Measurements from ENCODE around the gene ELP6. TPM values are rescaled to one million over a fixed set of nuclear protein-coding genes. Genes with fewer than 3 reads are reported as not detected.

Gene ELP6
- total RNA-seq, 3 donors from 2014 or later: 21.8 to 28.5 (median 22.3) TPM

GRCh38 chr3:47536221-47536891, 22.8 kb upstream of the ELP6 start:
- Histone ChIP-seq H3K27me3 (no peaks in the 10 kb centered on the region), H3K4me1 (no peaks in the 10 kb centered on the region), H3K9me3 (no peaks in the 10 kb centered on the region), H3K36me3 (no peaks in the 10 kb centered on the region), H3K27ac (no peak overlapping the region), H3K4me3 (no peak overlapping the region)
- intact Hi-C loops (cut with DNase I; ENCODE audit: low total_unique reads): no loop called here
- no peak for DNase-seq (ENCODE audit: low spot score in 2 of 2)
- TF ChIP-seq POLR2AphosphoS5 (IDR thresholded peaks at IDR 0.05): no peak
- TF ChIP-seq, protein P1, sequence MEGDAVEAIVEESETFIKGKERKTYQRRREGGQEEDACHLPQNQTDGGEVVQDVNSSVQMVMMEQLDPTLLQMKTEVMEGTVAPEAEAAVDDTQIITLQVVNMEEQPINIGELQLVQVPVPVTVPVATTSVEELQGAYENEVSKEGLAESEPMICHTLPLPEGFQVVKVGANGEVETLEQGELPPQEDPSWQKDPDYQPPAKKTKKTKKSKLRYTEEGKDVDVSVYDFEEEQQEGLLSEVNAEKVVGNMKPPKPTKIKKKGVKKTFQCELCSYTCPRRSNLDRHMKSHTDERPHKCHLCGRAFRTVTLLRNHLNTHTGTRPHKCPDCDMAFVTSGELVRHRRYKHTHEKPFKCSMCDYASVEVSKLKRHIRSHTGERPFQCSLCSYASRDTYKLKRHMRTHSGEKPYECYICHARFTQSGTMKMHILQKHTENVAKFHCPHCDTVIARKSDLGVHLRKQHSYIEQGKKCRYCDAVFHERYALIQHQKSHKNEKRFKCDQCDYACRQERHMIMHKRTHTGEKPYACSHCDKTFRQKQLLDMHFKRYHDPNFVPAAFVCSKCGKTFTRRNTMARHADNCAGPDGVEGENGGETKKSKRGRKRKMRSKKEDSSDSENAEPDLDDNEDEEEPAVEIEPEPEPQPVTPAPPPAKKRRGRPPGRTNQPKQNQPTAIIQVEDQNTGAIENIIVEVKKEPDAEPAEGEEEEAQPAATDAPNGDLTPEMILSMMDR (IDR thresholded peaks at IDR 0.05): no peak
- no peak for TF ChIP-seq POLR2A (IDR thresholded peaks at IDR 0.05)

DNA sequence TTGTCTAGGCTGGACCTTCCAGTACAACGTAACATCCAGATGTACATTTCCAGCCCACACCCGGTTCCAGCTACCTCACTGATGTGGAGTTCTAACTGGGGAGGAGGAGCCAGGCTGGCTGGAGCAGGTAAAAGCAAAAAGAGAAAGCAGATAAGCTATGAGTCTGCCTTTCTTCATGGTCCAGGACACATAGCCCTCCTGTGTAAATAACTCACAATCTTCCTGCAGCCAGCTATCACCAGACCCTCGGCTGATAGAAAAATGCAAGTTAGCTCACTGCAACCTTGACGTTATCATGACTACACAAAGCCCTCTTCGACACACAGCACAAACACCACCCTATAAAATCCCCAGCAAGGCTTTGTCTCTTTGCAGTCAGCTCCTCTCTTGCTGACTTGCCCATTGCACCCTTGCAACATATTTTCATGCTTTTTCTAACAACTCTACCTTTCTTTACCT, 20.5 kb upstream of the ELP6 start:
- intact Hi-C loops (cut with DNase I; ENCODE audit: low total_unique reads): no loop called here
- no peak for DNase-seq (ENCODE audit: low spot score in 2 of 2)
- H3K9me3 ChIP-seq: no peaks in the 10 kb centered on the region
- no peaks in the 10 kb centered on the region for H3K27me3 ChIP-seq
- H3K4me1 ChIP-seq: no peaks in the 10 kb centered on the region
- H3K4me3 ChIP-seq: no peak overlapping the region
- no peaks in the 10 kb centered on the region for H3K36me3 ChIP-seq
- H3K27ac ChIP-seq: no peak overlapping the region
- TF ChIP-seq POLR2A (IDR thresholded peaks at IDR 0.05) (no peak), POLR2AphosphoS5 (IDR thresholded peaks at IDR 0.05) (no peak)
- TF ChIP-seq, protein P1 (IDR thresholded peaks at IDR 0.05): no peak

- Histone ChIP-seq H3K36me3 (no peaks in the 10 kb centered on the region), H3K27me3 (no peaks in the 10 kb centered on the region), H3K27ac (no peak overlapping the region), H3K9me3 (peaks cover 0 to 4% of the 10 kb centered on the region in 2 donors), H3K4me1 (no peaks in the 10 kb centered on the region), H3K4me3 (no peak overlapping the region)
- TF ChIP-seq, protein P1 (IDR thresholded peaks at IDR 0.05): no peak
- TF ChIP-seq POLR2A (IDR thresholded peaks at IDR 0.05): no peak
- no peak for TF ChIP-seq POLR2AphosphoS5 (IDR thresholded peaks at IDR 0.05)
- intact Hi-C loops (cut with DNase I; ENCODE audit: low total_unique reads): no loop called here
- no peak for DNase-seq (ENCODE audit: low spot score in 2 of 2)
Measured at GRCh38 chr3:47533481-47533880, 20.0 kb upstream of the ELP6 start.

- TF ChIP-seq POLR2AphosphoS5 (IDR thresholded peaks at IDR 0.05) (no peak), POLR2A (IDR thresholded peaks at IDR 0.05) (no peak)
- TF ChIP-seq, protein P1 (IDR thresholded peaks at IDR 0.05): no peak
- no peaks in the 10 kb centered on the region for H3K27me3 ChIP-seq
- H3K4me1 ChIP-seq: no peaks in the 10 kb centered on the region
- H3K27ac ChIP-seq: no peak overlapping the region
- H3K36me3 ChIP-seq: no peaks in the 10 kb centered on the region
- peaks cover 0 to 4% of the 10 kb centered on the region in 2 donors for H3K9me3 ChIP-seq
- intact Hi-C loops (cut with DNase I; ENCODE audit: low total_unique reads): no loop called here
- no peak overlapping the region for H3K4me3 ChIP-seq
- no peak for DNase-seq (ENCODE audit: low spot score in 2 of 2)
Measured at GRCh38 chr3:47527952-47528725, 14.6 kb upstream of the ELP6 start.

GRCh38 chr3:47525617-47526016, 12.1 kb upstream of the ELP6 start:
- TF ChIP-seq POLR2AphosphoS5 (IDR thresholded peaks at IDR 0.05) (no peak), POLR2A (IDR thresholded peaks at IDR 0.05) (no peak)
- TF ChIP-seq, protein P1 (IDR thresholded peaks at IDR 0.05): no peak
- Histone ChIP-seq H3K27ac (no peak overlapping the region), H3K4me3 (no peak overlapping the region), H3K9me3 (peaks cover 0 to 4% of the 10 kb centered on the region in 2 donors), H3K4me1 (no peaks in the 10 kb centered on the region), H3K27me3 (no peaks in the 10 kb centered on the region), H3K36me3 (no peaks in the 10 kb centered on the region)
- intact Hi-C loops (cut with DNase I; ENCODE audit: low total_unique reads): no loop called here
- DNase-seq (ENCODE audit: low spot score in 2 of 2): no peak

All from breast epithelium (tissue), 4 donors.